ENCODE data around the gene SERINC2. TPM values are rescaled to one million over a fixed set of nuclear protein-coding genes. Genes with fewer than 3 reads are reported as not detected.

Gene SERINC2
- polyA plus RNA-seq, 1 experiment, result 109 TPM

- Histone ChIP-seq H3K4me3 (ENCODE audit: low read depth, low read length) (no peak overlapping the region), H3K36me3 (ENCODE audit: control insufficient read depth, insufficient read depth, low read length) (peaks cover 16% of the 10 kb centered on the region), H3K27me3 (ENCODE audit: control insufficient read depth, insufficient read depth, low read length) (no peaks in the 10 kb centered on the region)
- TF ChIP-seq, protein P1, sequence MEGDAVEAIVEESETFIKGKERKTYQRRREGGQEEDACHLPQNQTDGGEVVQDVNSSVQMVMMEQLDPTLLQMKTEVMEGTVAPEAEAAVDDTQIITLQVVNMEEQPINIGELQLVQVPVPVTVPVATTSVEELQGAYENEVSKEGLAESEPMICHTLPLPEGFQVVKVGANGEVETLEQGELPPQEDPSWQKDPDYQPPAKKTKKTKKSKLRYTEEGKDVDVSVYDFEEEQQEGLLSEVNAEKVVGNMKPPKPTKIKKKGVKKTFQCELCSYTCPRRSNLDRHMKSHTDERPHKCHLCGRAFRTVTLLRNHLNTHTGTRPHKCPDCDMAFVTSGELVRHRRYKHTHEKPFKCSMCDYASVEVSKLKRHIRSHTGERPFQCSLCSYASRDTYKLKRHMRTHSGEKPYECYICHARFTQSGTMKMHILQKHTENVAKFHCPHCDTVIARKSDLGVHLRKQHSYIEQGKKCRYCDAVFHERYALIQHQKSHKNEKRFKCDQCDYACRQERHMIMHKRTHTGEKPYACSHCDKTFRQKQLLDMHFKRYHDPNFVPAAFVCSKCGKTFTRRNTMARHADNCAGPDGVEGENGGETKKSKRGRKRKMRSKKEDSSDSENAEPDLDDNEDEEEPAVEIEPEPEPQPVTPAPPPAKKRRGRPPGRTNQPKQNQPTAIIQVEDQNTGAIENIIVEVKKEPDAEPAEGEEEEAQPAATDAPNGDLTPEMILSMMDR (IDR thresholded peaks at IDR 0.05; ENCODE audit: insufficient read depth, low read depth, low read length), result peak; percentile 66
- ChIA-PET POLR2A (no interaction called here), CTCF (interaction anchor here (1.1 to 20.2 kb wide), 20 partner anchors 9 to 367 kb away, joined by 3 to 387 read pairs (median 7); partner anchors contain the start of genes FABP3 and SERINC2)
- DNase-seq (ENCODE audit: low read depth), result no peak
Measured at GRCh38 chr1:31421371-31422040, 8.5 kb downstream of the SERINC2 start.

- CTCF ChIA-PET, result interaction anchor here (0.6 to 20.2 kb wide), 24 partner anchors 10 to 366 kb away, joined by 3 to 387 read pairs (median 5); partner anchors contain the start of genes FABP3 and SERINC2
- H3K27me3 ChIP-seq (ENCODE audit: control insufficient read depth, insufficient read depth, low read length), result no peaks in the 10 kb centered on the region
- POLR2A ChIA-PET, result interaction anchor here (0.8 kb wide), 1 partner anchor 26 kb away, joined by 3 read pairs; no protein-coding TSS in a partner anchor
Measured at GRCh38 chr1:31422505-31423319, 9.7 kb downstream of the SERINC2 start.

GRCh38 chr1:31423418-31423947 lies 10.5 kb downstream of the SERINC2 start:
- Histone ChIP-seq H3K27me3 (ENCODE audit: control insufficient read depth, insufficient read depth, low read length) (no peaks in the 10 kb centered on the region), H3K4me3 (ENCODE audit: low read depth, low read length) (no peak overlapping the region), H3K36me3 (ENCODE audit: control insufficient read depth, insufficient read depth, low read length) (peaks cover 22% of the 10 kb centered on the region)
- CTCF ChIA-PET, result interaction anchor here (0.6 to 20.2 kb wide), 12 partner anchors 11 to 240 kb away, joined by 3 to 387 read pairs (median 11); partner anchors contain the start of genes FABP3 and SERINC2
- POLR2A ChIA-PET, result no interaction called here
- TF ChIP-seq, protein P1 (IDR thresholded peaks at IDR 0.05; ENCODE audit: insufficient read depth, low read depth, low read length), result no peak
- DNase-seq (ENCODE audit: low read depth), result no peak

More at GRCh38 chr1:31422505-31423319, 9.7 kb downstream of the SERINC2 start:
- TF ChIP-seq, protein P1 (IDR thresholded peaks at IDR 0.05; ENCODE audit: insufficient read depth, low read depth, low read length), result peak; percentile 95
- H3K36me3 ChIP-seq (ENCODE audit: control insufficient read depth, insufficient read depth, low read length), result peaks cover 22% of the 10 kb centered on the region
- DNase-seq (ENCODE audit: low read depth), result peak; percentile 31
- H3K4me3 ChIP-seq (ENCODE audit: low read depth, low read length), result no peak overlapping the region

DNA sequence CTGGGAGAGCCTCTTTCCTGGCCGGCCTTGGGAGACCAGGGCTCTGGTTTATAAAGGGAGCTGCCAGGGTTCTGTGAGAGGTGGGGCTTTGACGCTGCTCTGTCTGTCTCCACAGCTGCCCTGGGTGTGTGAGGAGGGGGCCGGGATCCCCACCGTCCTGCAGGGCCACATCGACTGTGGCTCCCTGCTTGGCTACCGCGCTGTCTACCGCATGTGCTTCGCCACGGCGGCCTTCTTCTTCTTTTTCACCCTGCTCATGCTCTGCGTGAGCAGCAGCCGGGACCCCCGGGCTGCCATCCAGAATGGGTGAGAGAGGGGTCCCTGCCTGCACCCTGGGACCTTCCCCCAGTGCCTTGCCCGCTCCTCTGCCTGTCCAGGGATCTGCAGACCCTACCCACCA lies 11.6 kb downstream of the SERINC2 start:
- H3K4me3 ChIP-seq (ENCODE audit: low read depth, low read length), result no peak overlapping the region
- POLR2A ChIA-PET, result no interaction called here
- H3K27me3 ChIP-seq (ENCODE audit: control insufficient read depth, insufficient read depth, low read length), result no peaks in the 10 kb centered on the region
- TF ChIP-seq, protein P1 (IDR thresholded peaks at IDR 0.05; ENCODE audit: insufficient read depth, low read depth, low read length), result no peak
- H3K36me3 ChIP-seq (ENCODE audit: control insufficient read depth, insufficient read depth, low read length), result peaks cover 31% of the 10 kb centered on the region
- no peak for DNase-seq (ENCODE audit: low read depth)
- CTCF ChIA-PET, result interaction anchor here (0.8 to 20.2 kb wide), 7 partner anchors 8 to 242 kb away, joined by 3 to 387 read pairs (median 4); no protein-coding TSS in a partner anchor

Measured in BJ (cell line).